ENCODE data around the gene CHID1. TPM values are rescaled to one million over a fixed set of nuclear protein-coding genes. Genes with fewer than 3 reads are reported as not detected.

The CHID1 gene
- polyA plus RNA-seq, 1 donor from 2014 or later = 47.5 TPM

- H3K36me3 Mint-ChIP-seq = no peaks in the 10 kb centered on the region
- peak overlapping the region in 1 of 3 donors; percentile 43 for H3K27ac Mint-ChIP-seq
- no peaks in the 10 kb centered on the region for H3K27me3 Mint-ChIP-seq
- H3K4me1 Mint-ChIP-seq = peaks cover 0 to 3% (median 0%) of the 10 kb centered on the region in 3 donors
- no peaks in the 10 kb centered on the region for H3K9me3 Mint-ChIP-seq
- peak overlapping the region in 2 of 4 donors; percentile 41 to 57 for H3K4me3 Mint-ChIP-seq
Measured at GRCh38 chr11:850775-851763, 59.5 kb downstream of the CHID1 start.

- Mint-ChIP-seq H3K27ac (no peak overlapping the region), H3K9me3 (no peaks in the 10 kb centered on the region), H3K27me3 (no peaks in the 10 kb centered on the region), H3K4me1 (peaks cover 0 to 3% (median 0%) of the 10 kb centered on the region in 3 donors), H3K4me3 (peak overlapping the region in 3 of 4 donors; percentile 63 to 76 (median 67)), H3K36me3 (no peaks in the 10 kb centered on the region)
Measured at GRCh38 chr11:849951-850774, 60.4 kb downstream of the CHID1 start.

DNA sequence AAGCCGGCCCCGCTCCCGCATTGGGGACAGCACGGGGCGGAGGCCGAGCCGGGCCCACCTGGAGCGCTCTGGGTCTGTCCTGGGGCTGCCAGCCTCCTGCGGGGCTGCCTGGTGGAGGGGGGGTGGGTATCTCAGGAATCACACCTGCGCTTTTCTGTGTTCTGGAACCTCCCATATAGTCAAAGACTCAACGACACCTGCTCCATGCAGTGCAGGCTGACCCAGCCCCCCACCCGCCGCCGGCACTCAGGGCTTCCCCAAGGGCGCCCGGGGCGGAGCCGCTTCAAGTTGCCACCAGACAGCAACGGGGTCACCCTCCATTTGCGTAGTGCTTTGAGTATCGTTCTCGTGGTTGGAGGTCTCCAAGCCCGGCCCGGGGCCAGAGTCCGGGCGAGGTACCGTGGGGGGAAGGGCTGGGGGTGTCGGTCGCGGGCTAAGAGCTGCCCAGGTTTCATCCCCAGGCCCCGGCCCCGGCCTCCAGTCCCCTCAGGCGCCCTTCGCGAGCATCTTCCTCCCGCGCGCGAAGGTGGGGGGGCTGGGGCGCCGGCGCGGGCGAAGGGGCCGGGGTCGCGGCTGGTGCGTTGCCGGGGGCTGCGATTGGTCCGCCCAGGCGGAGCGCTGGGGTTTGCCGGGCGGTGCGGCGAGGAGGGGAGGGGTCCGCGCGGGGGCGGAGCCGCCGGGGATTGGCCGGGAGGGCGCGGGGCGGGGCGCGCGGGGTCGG, 61.3 kb downstream of the CHID1 start:
- Mint-ChIP-seq H3K27me3 (no peaks in the 10 kb centered on the region), H3K27ac (no peak overlapping the region), H3K36me3 (no peaks in the 10 kb centered on the region)

GRCh38 chr11:848380-848931, 62.2 kb downstream of the CHID1 start:
- Mint-ChIP-seq H3K4me3 (peak overlapping the region in 3 of 4 donors; percentile 52 to 77 (median 52)), H3K27ac (no peak overlapping the region), H3K36me3 (no peaks in the 10 kb centered on the region), H3K4me1 (peaks cover 0 to 7% (median under 1%) of the 10 kb centered on the region in 3 donors), H3K9me3 (no peaks in the 10 kb centered on the region), H3K27me3 (peaks cover under 1% of the 10 kb centered on the region)

More for the DNA sequence above, 61.3 kb downstream of the CHID1 start:
- H3K4me1 Mint-ChIP-seq = peaks cover 0 to 3% (median 0%) of the 10 kb centered on the region in 3 donors
- no peaks in the 10 kb centered on the region for H3K9me3 Mint-ChIP-seq
- peak overlapping the region; percentile 52 to 91 (median 84) for H3K4me3 Mint-ChIP-seq

- Mint-ChIP-seq H3K27ac (no peak overlapping the region), H3K27me3 (peaks cover 2% of the 10 kb centered on the region), H3K4me3 (no peak overlapping the region), H3K36me3 (no peaks in the 10 kb centered on the region), H3K4me1 (peaks cover 0 to 9% (median 2%) of the 10 kb centered on the region in 3 donors), H3K9me3 (no peaks in the 10 kb centered on the region)
Measured at GRCh38 chr11:847876-848275, 62.7 kb downstream of the CHID1 start.

GRCh38 chr11:846496-847098, 64.0 kb downstream of the CHID1 start:
- H3K36me3 Mint-ChIP-seq = no peaks in the 10 kb centered on the region
- peaks cover 0 to 9% (median 2%) of the 10 kb centered on the region in 3 donors for H3K4me1 Mint-ChIP-seq
- H3K27ac Mint-ChIP-seq = peak overlapping the region in 2 of 3 donors; percentile 39 to 64
- no peaks in the 10 kb centered on the region for H3K9me3 Mint-ChIP-seq
- peak overlapping the region in 1 of 4 donors; percentile 67 for H3K4me3 Mint-ChIP-seq
- peaks cover 2% of the 10 kb centered on the region for H3K27me3 Mint-ChIP-seq

DNA sequence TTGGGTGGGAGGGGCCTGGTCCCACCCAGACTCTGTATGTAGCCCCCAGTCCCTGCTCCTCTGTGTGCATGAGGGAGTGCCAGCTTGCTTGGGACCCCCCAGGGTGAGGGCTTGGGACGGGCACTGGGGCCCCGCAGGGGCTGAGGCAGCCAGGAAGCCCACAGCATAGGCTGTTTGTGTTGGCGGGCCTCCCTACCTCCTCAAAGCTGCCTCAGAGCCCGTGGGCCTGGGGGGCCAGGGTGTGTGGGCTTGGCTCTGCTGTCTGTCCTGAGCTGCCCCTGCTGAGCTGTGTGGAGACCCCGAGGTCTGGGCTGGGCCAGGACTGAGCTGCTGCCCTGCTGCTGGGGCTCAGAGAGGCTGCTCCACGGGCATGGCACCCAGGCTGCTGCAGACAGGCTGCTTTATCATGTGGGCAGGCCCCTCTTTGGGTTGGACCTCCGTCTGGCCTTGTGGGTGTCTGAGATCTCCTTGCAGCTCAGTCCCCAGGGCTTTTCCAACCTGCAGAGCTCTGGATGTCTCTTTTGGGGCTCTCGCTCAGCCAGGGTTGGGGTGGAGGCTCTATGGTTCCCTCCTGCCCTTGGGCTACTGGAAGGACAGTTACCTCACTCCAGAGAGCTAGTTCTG, 64.6 kb downstream of the CHID1 start:
- Mint-ChIP-seq H3K36me3 (no peaks in the 10 kb centered on the region), H3K27me3 (peaks cover 2% of the 10 kb centered on the region), H3K4me3 (peak overlapping the region in 1 of 4 donors; percentile 67), H3K4me1 (peaks cover 0 to 13% (median 2%) of the 10 kb centered on the region in 3 donors), H3K9me3 (no peaks in the 10 kb centered on the region), H3K27ac (peak overlapping the region in 1 of 3 donors; percentile 39)

DNA sequence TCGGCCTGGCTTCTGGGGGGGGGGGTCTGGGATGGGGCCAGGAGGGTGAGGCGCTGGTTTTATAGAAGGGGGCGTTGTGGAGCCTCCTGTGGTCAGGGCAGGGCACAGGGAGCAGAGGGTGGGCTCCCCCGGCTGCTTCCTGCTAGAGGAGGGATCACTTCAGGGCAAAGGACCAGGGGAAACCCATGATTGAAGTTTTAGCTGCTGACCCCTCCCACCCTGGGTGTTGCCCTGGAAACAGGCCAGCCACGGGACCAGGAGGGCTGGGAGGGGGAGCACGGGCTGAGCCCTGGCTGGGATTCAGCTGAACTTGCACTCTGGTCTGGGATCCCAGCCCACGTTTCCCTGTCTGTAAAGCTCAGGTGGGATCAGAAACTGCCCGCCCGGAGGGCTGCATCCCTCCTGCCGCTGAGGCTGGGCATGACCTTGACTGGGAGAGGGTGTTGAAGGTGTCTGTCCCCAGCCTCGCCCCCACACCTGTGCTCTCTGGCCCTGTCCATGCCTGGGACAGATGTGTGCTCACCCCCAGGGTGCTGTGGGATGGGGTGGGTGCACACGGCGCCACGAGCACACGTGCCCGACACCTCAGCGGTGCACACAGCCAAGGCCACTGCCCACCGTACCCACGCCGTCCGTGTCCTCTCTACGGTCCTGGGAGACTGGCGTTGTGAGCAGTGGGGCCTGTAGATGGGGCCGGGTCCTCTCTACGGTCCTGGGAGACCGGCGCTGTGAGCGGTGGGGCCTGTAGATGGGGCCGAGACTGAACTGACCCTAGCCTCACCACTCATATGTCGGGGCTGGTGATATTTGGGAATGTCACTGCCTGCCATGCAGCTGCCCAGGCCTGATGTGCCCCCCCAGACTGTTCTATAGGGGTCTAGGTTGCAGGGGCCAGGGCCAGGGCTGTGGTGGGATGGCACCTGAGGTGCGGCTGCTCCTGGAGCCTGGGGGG, 65.6 kb downstream of the CHID1 start:
- H3K4me3 Mint-ChIP-seq = peak overlapping the region in 2 of 4 donors; percentile 32 to 82
- H3K36me3 Mint-ChIP-seq = no peaks in the 10 kb centered on the region
- H3K27ac Mint-ChIP-seq = peak overlapping the region in 1 of 3 donors; percentile 42
- H3K27me3 Mint-ChIP-seq = peaks cover 2% of the 10 kb centered on the region
- peaks cover 0 to 20% (median 6%) of the 10 kb centered on the region in 3 donors for H3K4me1 Mint-ChIP-seq
- no peaks in the 10 kb centered on the region for H3K9me3 Mint-ChIP-seq

DNA sequence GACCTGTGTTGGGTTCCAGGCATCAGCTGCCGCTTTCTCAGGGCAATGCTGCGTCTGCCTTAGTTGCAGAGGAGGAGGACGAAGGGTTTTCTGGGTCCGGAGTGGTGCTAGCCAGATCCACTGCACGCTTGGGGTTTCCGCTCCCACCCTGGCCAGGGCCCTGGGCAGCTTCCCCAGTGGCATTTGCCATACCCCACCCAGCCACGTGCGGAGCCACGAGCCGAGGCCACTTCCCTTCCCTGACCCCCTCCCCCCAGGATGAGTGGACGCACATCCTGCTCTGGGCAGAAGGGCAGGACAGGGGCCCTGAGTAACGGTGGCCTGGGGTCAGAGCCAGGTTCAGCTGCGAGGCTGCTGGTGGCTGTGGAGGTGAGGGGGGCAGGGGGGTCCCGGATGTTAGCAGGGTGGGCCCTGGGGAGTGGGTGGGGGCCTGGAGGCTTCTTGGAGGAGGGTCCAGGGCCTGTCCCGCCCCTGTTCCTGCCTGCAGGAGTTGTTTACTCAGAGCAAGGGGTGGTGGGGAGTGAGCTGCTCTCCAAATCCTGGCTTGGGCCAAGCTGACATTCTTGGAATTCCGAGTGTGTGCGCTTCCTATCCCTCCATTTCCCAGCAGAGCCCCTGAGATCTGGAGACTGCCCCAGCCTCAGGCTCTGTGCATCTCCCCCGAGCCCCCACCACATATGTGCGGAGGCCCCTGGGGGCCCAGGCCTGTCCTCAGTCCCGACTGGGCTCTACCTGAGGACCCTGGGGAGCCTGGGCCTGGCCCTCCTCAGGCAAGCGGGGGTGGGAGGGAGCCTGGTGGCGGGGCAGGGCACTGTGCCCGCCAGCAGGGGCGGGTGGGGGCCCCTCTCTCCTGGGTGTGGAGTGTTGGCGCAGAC, 66.6 kb downstream of the CHID1 start:
- Mint-ChIP-seq H3K9me3 (no peaks in the 10 kb centered on the region), H3K4me3 (peak overlapping the region; percentile 67 to 87 (median 80)), H3K27me3 (peaks cover 2% of the 10 kb centered on the region), H3K36me3 (no peaks in the 10 kb centered on the region), H3K4me1 (peaks cover 0 to 20% (median 6%) of the 10 kb centered on the region in 3 donors), H3K27ac (peak overlapping the region in 1 of 3 donors; percentile 58)

- Mint-ChIP-seq H3K4me1 (peaks cover 0 to 17% (median 6%) of the 10 kb centered on the region in 3 donors), H3K9me3 (no peaks in the 10 kb centered on the region), H3K4me3 (peak overlapping the region; percentile 67 to 90 (median 84)), H3K27me3 (peaks cover 2% of the 10 kb centered on the region), H3K36me3 (no peaks in the 10 kb centered on the region), H3K27ac (peak overlapping the region in 2 of 3 donors; percentile 72 to 83)
Measured at GRCh38 chr11:843086-843734, 67.4 kb downstream of the CHID1 start.

DNA sequence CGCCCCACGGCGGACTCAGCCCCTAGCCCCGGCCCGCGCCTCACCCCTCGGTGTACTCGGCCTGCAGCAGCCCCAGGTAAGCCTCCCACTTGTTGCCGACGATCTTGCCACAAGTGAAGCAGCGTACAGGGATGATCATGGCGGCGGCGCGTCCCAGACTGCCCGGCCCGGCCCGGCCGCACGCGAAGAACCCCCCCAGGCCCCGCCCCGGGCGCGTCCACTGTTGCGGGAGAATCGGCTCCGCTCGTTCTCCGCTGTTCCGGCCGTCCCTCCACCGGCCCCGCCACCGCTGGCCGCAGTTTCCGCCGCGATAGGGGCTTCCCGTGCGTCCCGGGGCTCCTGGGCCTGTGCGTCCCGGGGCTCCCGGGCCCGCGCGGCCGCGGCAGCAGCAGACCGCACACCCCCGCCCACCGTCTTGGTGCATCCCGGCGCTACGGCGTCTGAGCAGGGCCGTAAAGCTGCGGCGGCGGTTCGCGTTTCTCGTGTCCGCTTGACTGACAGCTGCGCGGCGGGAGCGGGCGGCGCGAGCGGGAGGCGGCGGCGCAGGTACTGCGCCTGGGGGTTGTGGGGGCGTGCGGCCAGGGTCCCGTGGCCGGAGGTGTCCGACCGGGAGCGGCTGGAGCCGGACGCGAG, 68.1 kb downstream of the CHID1 start, which contains the start of the genes POLR2L and TSPAN4:
Gene POLR2L, minus strand, starts transcription at position 160 of the 633 bp plus-strand sequence. Its CDS starts 21 bp downstream, at position 139.
Gene TSPAN4, plus strand, starts transcription at position 483 of the 633 bp plus-strand sequence. CDS start 7,453 bp downstream, outside the sequence.
- Mint-ChIP-seq H3K36me3 (no peaks in the 10 kb centered on the region), H3K4me1 (peaks cover 0 to 17% (median 6%) of the 10 kb centered on the region in 3 donors), H3K27ac (peak within 1 kb of the TSS; percentile 63 to 83 (median 79)), H3K4me3 (peak within 1 kb of the TSS; percentile 86 to 95 (median 89)), H3K9me3 (no peaks in the 10 kb centered on the region), H3K27me3 (peaks cover 2% of the 10 kb centered on the region)
